ENCODE measurements around the gene VSTM2L.

VSTM2L gene

GRCh38 chr20:37989601-37990295 is 86.8 kb downstream of the VSTM2L start:
- POLR2A ChIA-PET, result no interaction called here
- H3K4me3 ChIP-seq (ENCODE audit: control insufficient read depth in 1 of 7, extremely low read depth in 1 of 7, insufficient read depth in 4 of 7, low read depth in 2 of 7, low read length in 6 of 7), result no peak overlapping the region
- peaks cover 6 to 67% (median 38%) of the 10 kb centered on the region in 4 experiments for H3K36me3 ChIP-seq (ENCODE audit: control insufficient read depth in 4 of 4, insufficient read depth in 4 of 4, low read length in 3 of 4)
- no peaks in the 10 kb centered on the region for H3K27me3 ChIP-seq (replicated peaks in 2 of 5; ENCODE audit: control insufficient read depth in 4 of 5, insufficient read depth in 5 of 5, low read length in 4 of 5)
- DNase-seq, result peak in 1 of 3 donors; percentile 10
- 78% methylated on average over 5 of the region's 7 CpGs for WGBS (ENCODE audit: insufficient coverage)
- peaks cover 12 to 26% (median 19%) of the 10 kb centered on the region in 4 experiments for H3K4me1 ChIP-seq (ENCODE audit: control extremely low read depth in 1 of 4, control insufficient read depth in 4 of 4, insufficient read depth in 4 of 4, low read length in 3 of 4)
- no peaks in the 10 kb centered on the region for H3K9me3 ChIP-seq (ENCODE audit: control extremely low read depth in 1 of 5, control insufficient read depth in 4 of 5, insufficient read depth in 2 of 5, low read depth in 1 of 5, low read length in 4 of 5)
- peak overlapping the region in 1 of 2 experiments; percentile 41 for H3K27ac ChIP-seq (ENCODE audit: insufficient read depth in 1 of 2, low read depth in 1 of 2, low read length in 2 of 2, poor library complexity in 1 of 2, severe bottlenecking in 2 of 2)
- CTCF ChIA-PET, result no interaction called here

- Histone ChIP-seq H3K4me3 (ENCODE audit: control insufficient read depth in 1 of 7, extremely low read depth in 1 of 7, insufficient read depth in 4 of 7, low read depth in 2 of 7, low read length in 6 of 7) (no peak overlapping the region), H3K27ac (ENCODE audit: insufficient read depth in 1 of 2, low read depth in 1 of 2, low read length in 2 of 2, poor library complexity in 1 of 2, severe bottlenecking in 2 of 2) (peak overlapping the region in 1 of 2 experiments; percentile 41), H3K27me3 (replicated peaks in 2 of 5; ENCODE audit: control insufficient read depth in 4 of 5, insufficient read depth in 5 of 5, low read length in 4 of 5) (no peaks in the 10 kb centered on the region), H3K4me1 (ENCODE audit: control extremely low read depth in 1 of 4, control insufficient read depth in 4 of 4, insufficient read depth in 4 of 4, low read length in 3 of 4) (peaks cover 12 to 26% (median 19%) of the 10 kb centered on the region in 4 experiments), H3K9me3 (ENCODE audit: control extremely low read depth in 1 of 5, control insufficient read depth in 4 of 5, insufficient read depth in 2 of 5, low read depth in 1 of 5, low read length in 4 of 5) (no peaks in the 10 kb centered on the region), H3K36me3 (ENCODE audit: control insufficient read depth in 4 of 4, insufficient read depth in 4 of 4, low read length in 3 of 4) (peaks cover 9 to 69% (median 45%) of the 10 kb centered on the region in 4 experiments)
- DNase-seq, result peak; percentile 75 to 96 (median 95)
- ChIA-PET POLR2A (no interaction called here), CTCF (interaction anchor here (1.0 to 5.6 kb wide), 3 partner anchors 11 to 426 kb away, joined by 3 to 64 read pairs (median 3); no protein-coding TSS in a partner anchor)
- 16% methylated on average over 10 of the region's 10 CpGs for WGBS (ENCODE audit: insufficient coverage)
Measured at GRCh38 chr20:37990571-37991151, 87.7 kb downstream of the VSTM2L start.

DNA sequence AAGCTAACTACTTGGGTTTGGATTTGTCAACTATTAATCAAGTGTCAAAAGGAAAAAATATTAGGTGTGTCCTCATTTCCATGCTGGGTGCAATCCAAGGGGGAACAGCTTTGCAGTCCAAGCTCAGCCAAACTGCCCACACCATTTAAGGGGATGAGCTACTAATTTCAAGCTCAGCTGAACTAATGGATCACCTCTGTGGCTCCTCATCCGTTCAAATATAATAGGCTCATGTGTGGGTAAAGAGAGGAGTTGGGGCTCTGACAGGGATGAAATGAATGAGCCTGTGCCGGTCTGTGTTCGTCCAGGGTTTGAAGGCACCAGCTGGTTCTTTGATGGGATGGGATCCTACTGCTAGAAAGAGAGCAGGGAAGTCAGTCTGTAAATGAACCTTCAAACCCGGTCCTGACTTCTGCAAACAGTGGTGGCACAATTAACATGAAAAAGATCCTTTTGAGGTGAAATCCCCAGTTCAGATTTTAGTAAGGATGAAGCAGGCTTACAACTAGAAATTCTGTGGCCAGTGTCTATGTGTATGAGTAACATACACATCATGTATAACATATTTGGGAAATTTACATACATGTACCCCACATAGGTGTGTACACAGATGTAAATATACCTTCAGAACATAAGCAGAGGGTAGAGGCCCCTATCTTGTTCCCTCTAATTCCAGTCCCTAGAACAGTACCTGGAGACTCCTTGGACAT is 88.4 kb downstream of the VSTM2L start:
- Histone ChIP-seq H3K27me3 (replicated peaks in 2 of 5; ENCODE audit: control insufficient read depth in 4 of 5, insufficient read depth in 5 of 5, low read length in 4 of 5) (no peaks in the 10 kb centered on the region), H3K4me1 (ENCODE audit: control extremely low read depth in 1 of 4, control insufficient read depth in 4 of 4, insufficient read depth in 4 of 4, low read length in 3 of 4) (peaks cover 12 to 26% (median 19%) of the 10 kb centered on the region in 4 experiments), H3K27ac (ENCODE audit: insufficient read depth in 1 of 2, low read depth in 1 of 2, low read length in 2 of 2, poor library complexity in 1 of 2, severe bottlenecking in 2 of 2) (no peak overlapping the region), H3K4me3 (ENCODE audit: control insufficient read depth in 1 of 7, extremely low read depth in 1 of 7, insufficient read depth in 4 of 7, low read depth in 2 of 7, low read length in 6 of 7) (no peak overlapping the region), H3K9me3 (ENCODE audit: control extremely low read depth in 1 of 5, control insufficient read depth in 4 of 5, insufficient read depth in 2 of 5, low read depth in 1 of 5, low read length in 4 of 5) (no peaks in the 10 kb centered on the region), H3K36me3 (ENCODE audit: control insufficient read depth in 4 of 4, insufficient read depth in 4 of 4, low read length in 3 of 4) (peaks cover 10 to 71% (median 49%) of the 10 kb centered on the region in 4 experiments)
- POLR2A ChIA-PET, result interaction anchor here (0.6 kb wide), 1 partner anchor 372 kb away, joined by 3 read pairs; no protein-coding TSS in a partner anchor
- 100% methylated on average over 4 of the region's 4 CpGs for WGBS (ENCODE audit: insufficient coverage)
- CTCF ChIA-PET, result interaction anchor here (0.6 to 5.6 kb wide), 9 partner anchors 11 to 587 kb away, joined by 3 to 64 read pairs (median 3); partner anchors contain the start of genes RPRD1B and TTI1
- no peak for DNase-seq

DNA sequence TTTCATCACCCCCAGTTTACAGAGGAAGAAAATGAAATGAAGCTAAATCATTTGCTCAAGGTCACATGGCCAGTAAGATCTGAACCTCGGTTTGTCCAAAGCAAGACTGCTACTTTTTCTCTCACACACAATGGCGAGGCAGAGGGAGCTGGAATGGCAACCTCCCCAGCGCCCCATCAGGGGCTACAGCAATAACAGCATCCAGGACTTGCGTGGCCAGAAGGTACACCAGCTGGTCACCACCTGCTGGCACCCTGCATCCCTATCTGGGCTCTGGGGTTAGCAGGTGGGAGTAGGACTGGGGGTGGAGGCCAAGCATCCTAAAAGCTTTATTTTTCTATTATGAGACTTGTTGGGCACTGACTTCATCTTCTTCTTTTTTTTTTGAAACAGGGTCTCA is 89.0 kb downstream of the VSTM2L start:
- Histone ChIP-seq H3K4me1 (ENCODE audit: control extremely low read depth in 1 of 4, control insufficient read depth in 4 of 4, insufficient read depth in 4 of 4, low read length in 3 of 4) (peaks cover 12 to 26% (median 19%) of the 10 kb centered on the region in 4 experiments), H3K27me3 (replicated peaks in 2 of 5; ENCODE audit: control insufficient read depth in 4 of 5, insufficient read depth in 5 of 5, low read length in 4 of 5) (no peaks in the 10 kb centered on the region), H3K27ac (ENCODE audit: insufficient read depth in 1 of 2, low read depth in 1 of 2, low read length in 2 of 2, poor library complexity in 1 of 2, severe bottlenecking in 2 of 2) (no peak overlapping the region), H3K36me3 (ENCODE audit: control insufficient read depth in 4 of 4, insufficient read depth in 4 of 4, low read length in 3 of 4) (peaks cover 11 to 71% (median 52%) of the 10 kb centered on the region in 4 experiments), H3K9me3 (ENCODE audit: control extremely low read depth in 1 of 5, control insufficient read depth in 4 of 5, insufficient read depth in 2 of 5, low read depth in 1 of 5, low read length in 4 of 5) (no peaks in the 10 kb centered on the region), H3K4me3 (ENCODE audit: control insufficient read depth in 1 of 7, extremely low read depth in 1 of 7, insufficient read depth in 4 of 7, low read depth in 2 of 7, low read length in 6 of 7) (no peak overlapping the region)
- CTCF ChIA-PET, result interaction anchor here (0.6 to 5.6 kb wide), 9 partner anchors 10 to 587 kb away, joined by 3 to 64 read pairs (median 3); partner anchors contain the start of genes RPRD1B and TTI1
- POLR2A ChIA-PET, result interaction anchor here (0.6 kb wide), 1 partner anchor 373 kb away, joined by 3 read pairs; no protein-coding TSS in a partner anchor
- WGBS (ENCODE audit: insufficient coverage), result 96% methylated on average over 4 of the region's 4 CpGs
- no peak for DNase-seq

GRCh38 chr20:37992802-37993409 is 90.0 kb downstream of the VSTM2L start:
- 100% methylated on average over 2 of the region's 5 CpGs for WGBS (ENCODE audit: insufficient coverage)
- Histone ChIP-seq H3K36me3 (ENCODE audit: control insufficient read depth in 4 of 4, insufficient read depth in 4 of 4, low read length in 3 of 4) (peaks cover 11 to 71% (median 54%) of the 10 kb centered on the region in 4 experiments), H3K4me3 (ENCODE audit: control insufficient read depth in 1 of 7, extremely low read depth in 1 of 7, insufficient read depth in 4 of 7, low read depth in 2 of 7, low read length in 6 of 7) (no peak overlapping the region), H3K9me3 (ENCODE audit: control extremely low read depth in 1 of 5, control insufficient read depth in 4 of 5, insufficient read depth in 2 of 5, low read depth in 1 of 5, low read length in 4 of 5) (no peaks in the 10 kb centered on the region), H3K27ac (ENCODE audit: insufficient read depth in 1 of 2, low read depth in 1 of 2, low read length in 2 of 2, poor library complexity in 1 of 2, severe bottlenecking in 2 of 2) (no peak overlapping the region), H3K27me3 (replicated peaks in 2 of 5; ENCODE audit: control insufficient read depth in 4 of 5, insufficient read depth in 5 of 5, low read length in 4 of 5) (no peaks in the 10 kb centered on the region), H3K4me1 (ENCODE audit: control extremely low read depth in 1 of 4, control insufficient read depth in 4 of 4, insufficient read depth in 4 of 4, low read length in 3 of 4) (peaks cover 12 to 26% (median 19%) of the 10 kb centered on the region in 4 experiments)
- CTCF ChIA-PET, result interaction anchor here (0.6 to 5.6 kb wide), 8 partner anchors 12 to 858 kb away, joined by 3 to 64 read pairs (median 3); partner anchors contain the start of genes RPRD1B and TTI1
- peak; percentile 38 to 62 (median 59) for DNase-seq
- POLR2A ChIA-PET, result no interaction called here

DNA sequence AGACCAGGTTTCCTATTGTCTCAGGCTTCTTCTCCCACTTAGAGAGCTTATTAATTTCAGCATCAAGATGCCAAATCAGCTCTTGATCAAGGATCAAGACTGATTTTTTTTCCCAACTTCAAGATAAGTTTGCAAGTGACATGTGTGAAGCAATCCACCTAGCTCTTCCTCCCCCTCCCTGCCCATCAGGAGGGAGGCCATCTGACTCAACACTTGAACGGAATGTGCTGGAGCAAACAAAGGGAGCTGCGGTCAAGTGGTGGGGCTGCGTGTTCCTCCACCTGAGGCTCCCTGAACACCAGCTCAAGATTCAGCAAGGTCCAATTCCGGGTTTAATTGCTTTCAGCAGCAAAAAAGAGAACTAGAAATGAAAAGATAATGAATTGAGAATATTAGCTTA is 91.6 kb downstream of the VSTM2L start:
- CTCF ChIA-PET, result interaction anchor here (0.5 to 5.6 kb wide), 4 partner anchors 11 to 430 kb away, joined by 3 to 64 read pairs (median 4); no protein-coding TSS in a partner anchor
- Histone ChIP-seq H3K9me3 (ENCODE audit: control extremely low read depth in 1 of 5, control insufficient read depth in 4 of 5, insufficient read depth in 2 of 5, low read depth in 1 of 5, low read length in 4 of 5) (no peaks in the 10 kb centered on the region), H3K4me1 (ENCODE audit: control extremely low read depth in 1 of 4, control insufficient read depth in 4 of 4, insufficient read depth in 4 of 4, low read length in 3 of 4) (peaks cover 12 to 23% (median 17%) of the 10 kb centered on the region in 4 experiments), H3K27me3 (replicated peaks in 2 of 5; ENCODE audit: control insufficient read depth in 4 of 5, insufficient read depth in 5 of 5, low read length in 4 of 5) (no peaks in the 10 kb centered on the region), H3K27ac (ENCODE audit: insufficient read depth in 1 of 2, low read depth in 1 of 2, low read length in 2 of 2, poor library complexity in 1 of 2, severe bottlenecking in 2 of 2) (no peak overlapping the region), H3K4me3 (ENCODE audit: control insufficient read depth in 1 of 7, extremely low read depth in 1 of 7, insufficient read depth in 4 of 7, low read depth in 2 of 7, low read length in 6 of 7) (no peak overlapping the region), H3K36me3 (ENCODE audit: control insufficient read depth in 4 of 4, insufficient read depth in 4 of 4, low read length in 3 of 4) (peaks cover 11 to 74% (median 60%) of the 10 kb centered on the region in 4 experiments)
- WGBS (ENCODE audit: insufficient coverage), result 97% methylated on average over 4 of the region's 4 CpGs
- POLR2A ChIA-PET, result interaction anchor here (0.6 kb wide), 1 partner anchor 1453 kb away, joined by 3 read pairs; no protein-coding TSS in a partner anchor
- no peak for DNase-seq

Measured in common myeloid progenitor, CD34-positive (primary cell).